ENCODE measurements around the gene AQP2. TPM values are rescaled to one million over a fixed set of nuclear protein-coding genes. Genes with fewer than 3 reads are reported as not detected.
"Not testable (repeated sequence)": the region's sequence is repeated elsewhere in the genome, so short reads cannot be mapped to it uniquely, and the experiment has no call there.

AQP2 gene
- total RNA-seq, 1 experiment from 2014 or later = not detected

- no peak for DNase-seq (ENCODE audit: low spot score)
Observed at GRCh38 chr12:49969651-49970429, 19.3 kb downstream of the AQP2 start.

- no peak for DNase-seq (ENCODE audit: low spot score)
Observed at GRCh38 chr12:49970658-49971057, 20.1 kb downstream of the AQP2 start.

GRCh38 chr12:49971141-49971540, 20.6 kb downstream of the AQP2 start:
- DNase-seq (ENCODE audit: low spot score) = no peak

GRCh38 chr12:49972129-49972528, 21.6 kb downstream of the AQP2 start:
- DNase-seq (ENCODE audit: low spot score) = no peak

GRCh38 chr12:49972641-49973360, 22.3 kb downstream of the AQP2 start, which contains the start of gene AQP6:
TSS of gene AQP6 (plus strand) at chr12:49972947. CDS start at chr12:49973174, 227 bp downstream.
- DNase-seq (ENCODE audit: low spot score) = no peak

GRCh38 chr12:49973361-49973830, 22.9 kb downstream of the AQP2 start:
- no peak for DNase-seq (ENCODE audit: low spot score)

GRCh38 chr12:49974231-49974675, 23.7 kb downstream of the AQP2 start:
- DNase-seq (ENCODE audit: low spot score) = no peak

- DNase-seq (ENCODE audit: low spot score) = no peak
Observed at GRCh38 chr12:49974677-49975317, 24.3 kb downstream of the AQP2 start.

- no peak for DNase-seq (ENCODE audit: low spot score)
Observed at GRCh38 chr12:49975318-49975761, 24.8 kb downstream of the AQP2 start.

GRCh38 chr12:49976557-49976956, 26.0 kb downstream of the AQP2 start:
- no peak for DNase-seq (ENCODE audit: low spot score)

- DNase-seq (ENCODE audit: low spot score) = no peak
Observed at GRCh38 chr12:49978125-49978524, 27.6 kb downstream of the AQP2 start.

GRCh38 chr12:49979016-49979586, 28.6 kb downstream of the AQP2 start:
- DNase-seq (ENCODE audit: low spot score) = no peak

GRCh38 chr12:49979791-49980190, 29.3 kb downstream of the AQP2 start:
- DNase-seq (ENCODE audit: low spot score) = no peak

- no peak for DNase-seq (ENCODE audit: low spot score)
Observed at GRCh38 chr12:49980501-49981349, 30.2 kb downstream of the AQP2 start.

GRCh38 chr12:49982246-49983087, 31.9 kb downstream of the AQP2 start:
- no peak for DNase-seq (ENCODE audit: low spot score)

GRCh38 chr12:49983892-49984291, 33.4 kb downstream of the AQP2 start:
- DNase-seq (ENCODE audit: low spot score) = peak; percentile 86

- no peak for DNase-seq (ENCODE audit: low spot score)
Observed at GRCh38 chr12:49984476-49985359, 34.2 kb downstream of the AQP2 start.

GRCh38 chr12:49985981-49986380, 35.4 kb downstream of the AQP2 start:
- DNase-seq (ENCODE audit: low spot score) = no peak

- not testable (repeated sequence) for DNase-seq (ENCODE audit: low spot score)
Observed at GRCh38 chr12:49986476-49986875, 35.9 kb downstream of the AQP2 start.
